HL-60 (cell line): ENCODE results near the gene TAPT1.

Experiments used
- POLR2AphosphoS5 ChIP-seq: IDR thresholded peaks from 2 replicates; pipeline ENCODE4 v1.6.1; 2012; ENCODE audit warnings: low read depth
- TF ChIP-seq, protein P1 (sequence below): IDR thresholded peaks from one replicate; pipeline ENCODE4 v1.5.1; 2011; ENCODE audit warnings: low read length, control low read depth, inconsistent platforms; ENCODE audit not compliant: insufficient read depth

- no peak for TF ChIP-seq POLR2AphosphoS5
- TF ChIP-seq, protein P1, sequence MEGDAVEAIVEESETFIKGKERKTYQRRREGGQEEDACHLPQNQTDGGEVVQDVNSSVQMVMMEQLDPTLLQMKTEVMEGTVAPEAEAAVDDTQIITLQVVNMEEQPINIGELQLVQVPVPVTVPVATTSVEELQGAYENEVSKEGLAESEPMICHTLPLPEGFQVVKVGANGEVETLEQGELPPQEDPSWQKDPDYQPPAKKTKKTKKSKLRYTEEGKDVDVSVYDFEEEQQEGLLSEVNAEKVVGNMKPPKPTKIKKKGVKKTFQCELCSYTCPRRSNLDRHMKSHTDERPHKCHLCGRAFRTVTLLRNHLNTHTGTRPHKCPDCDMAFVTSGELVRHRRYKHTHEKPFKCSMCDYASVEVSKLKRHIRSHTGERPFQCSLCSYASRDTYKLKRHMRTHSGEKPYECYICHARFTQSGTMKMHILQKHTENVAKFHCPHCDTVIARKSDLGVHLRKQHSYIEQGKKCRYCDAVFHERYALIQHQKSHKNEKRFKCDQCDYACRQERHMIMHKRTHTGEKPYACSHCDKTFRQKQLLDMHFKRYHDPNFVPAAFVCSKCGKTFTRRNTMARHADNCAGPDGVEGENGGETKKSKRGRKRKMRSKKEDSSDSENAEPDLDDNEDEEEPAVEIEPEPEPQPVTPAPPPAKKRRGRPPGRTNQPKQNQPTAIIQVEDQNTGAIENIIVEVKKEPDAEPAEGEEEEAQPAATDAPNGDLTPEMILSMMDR: no peak
These were observed 36.8 kb upstream of the TAPT1 start for GRCh38 chr4:16263056-16263455.
